PC-9 (cell line): ENCODE measurements around the gene ATP8B3. TPM values are rescaled to one million over a fixed set of nuclear protein-coding genes. Genes with fewer than 3 reads are reported as not detected.

Experiments
- BruUV-seq: library from RNA; stranded (reverse); fragments of 400-500 nt; replicated peaks from 2 replicates; lab custom pipeline; 2021; lab: Mats Ljungman, UMichigan
- CTCF ChIA-PET: fragments of 300-600 bp; sonication (Branson Sonifier 250); formaldehyde crosslinking; loops from one replicate; lab custom pipeline; 2022; ENCODE audit warnings: antibody characterized with exemption; lab: Charles Lee
- POLR2A ChIA-PET: fragments of 300-600 bp; sonication (Branson Sonifier 250); formaldehyde crosslinking; loops from one replicate; lab custom pipeline; 2022; ENCODE audit warnings: antibody characterized with exemption; ENCODE audit not compliant: unreplicated experiment; lab: Charles Lee
- DNase-seq, 2 experiments: peaks; one replicate each; pipeline versions ENCODE4 v3.0.0 to v3.0.0-alpha.2; 2015 to 2022; ENCODE audit warnings: mixed read lengths in 1 of 2
- H2AFZ ChIP-seq: fragments of 200-600 bp; sonication (generic); 2 replicates; pipeline ENCODE4 v1.8.1; 2017; ENCODE audit warnings: antibody characterized with exemption
- H3F3A ChIP-seq: fragments of 200-600 bp; sonication (generic); 2 replicates; pipeline ENCODE4 v1.8.1; 2017; ENCODE audit warnings: antibody characterized with exemption, mild to moderate bottlenecking, low read depth; ENCODE audit not compliant: insufficient read depth
- H3K27ac ChIP-seq: fragments of 200-600 bp; sonication (generic); 2 replicates; pipeline ENCODE4 v1.6.1; 2016; ENCODE audit warnings: mixed run types
- H3K27me3 ChIP-seq: fragments of 200-600 bp; sonication (generic); 2 replicates; pipeline ENCODE4 v1.6.1; 2016; ENCODE audit warnings: low read depth, mixed run types; ENCODE audit not compliant: insufficient read depth
- H3K36me3 ChIP-seq: fragments of 200-600 bp; sonication (generic); 2 replicates; pipeline ENCODE4 v1.6.1; 2016; ENCODE audit warnings: low read depth, mixed run types
- H3K4me1 ChIP-seq: fragments of 200-600 bp; sonication (generic); replicated peaks from 2 replicates; pipeline ENCODE4 v1.6.1; 2016; ENCODE audit warnings: mixed run types; ENCODE audit not compliant: insufficient read depth
- H3K4me2 ChIP-seq: fragments of 200-600 bp; sonication (generic); 2 replicates; pipeline ENCODE4 v1.6.1; 2017; ENCODE audit warnings: mixed run types
- H3K4me3 ChIP-seq: fragments of 200-600 bp; sonication (generic); 2 replicates; pipeline ENCODE4 v1.6.1; 2016; ENCODE audit warnings: mixed run types
- H3K79me2 ChIP-seq: fragments of 200-600 bp; sonication (generic); 2 replicates; pipeline ENCODE4 v1.6.1; 2017; ENCODE audit warnings: low read depth, mixed run types
- H3K9me2 ChIP-seq: fragments of 200-600 bp; sonication (generic); 2 replicates; pipeline ENCODE4 v1.8.1; 2017; ENCODE audit warnings: mild to moderate bottlenecking; ENCODE audit not compliant: insufficient read depth
- H3K9me3 ChIP-seq: fragments of 200-600 bp; sonication (generic); 2 replicates; pipeline ENCODE4 v1.8.1; 2016; ENCODE audit warnings: low read depth; ENCODE audit not compliant: insufficient read depth
- H4K20me1 ChIP-seq: fragments of 200-600 bp; sonication (generic); 2 replicates; pipeline ENCODE4 v1.8.1; 2017; ENCODE audit not compliant: insufficient read depth
- EZH2 ChIP-seq: fragments of 200-600 bp; sonication (generic); IDR thresholded peaks from 2 replicates; pipeline ENCODE4 v1.8.0; 2017; ENCODE audit warnings: antibody characterized with exemption, low read depth
- intact Hi-C: fragments of 100-400 bp; cut with micrococcal nuclease; formaldehyde crosslinking; loops from one replicate; pipeline ENCODE4 v1.10.0; 2022; ENCODE audit not compliant: unreplicated experiment
- total RNA-seq: library from RNA; stranded (reverse); gene quantifications from 2 replicates; pipeline ENCODE4 v1.2.3, GENCODE V29; 2021
- TF ChIP-seq, protein P1 (sequence below): fragments of 200-600 bp; sonication (generic); conservative IDR thresholded peaks from 2 replicates; pipeline ENCODE4 v1.6.1; 2017; ENCODE audit warnings: mixed run types, antibody characterized with exemption, mild to moderate bottlenecking, moderate library complexity

The ATP8B3 gene
- total RNA-seq, 1 experiment from 2014 or later: 8.3 TPM

DNA sequence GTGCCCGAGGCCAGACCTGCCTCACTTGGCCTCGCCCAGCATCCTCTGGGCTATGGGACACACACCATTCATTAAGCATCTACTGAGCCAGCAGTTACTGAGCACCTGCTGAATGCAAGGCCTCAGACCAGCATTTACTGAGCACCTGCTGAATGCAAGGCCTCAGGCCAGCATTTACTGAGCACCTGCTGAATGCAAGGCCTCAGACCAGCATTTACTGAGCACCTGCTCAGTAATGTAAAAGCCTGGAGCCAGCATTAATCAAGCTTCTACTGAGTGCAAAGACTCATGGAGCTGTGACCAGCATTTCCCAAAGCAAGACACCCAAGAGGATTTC is 3.7 kb downstream of the ATP8B3 start:
- H3K27me3 ChIP-seq: no peaks in the 10 kb centered on the region
- no peak overlapping the region for H3K27ac ChIP-seq
- no peaks in the 10 kb centered on the region for H3K9me2 ChIP-seq
- H3K9me3 ChIP-seq: no peaks in the 10 kb centered on the region
- no TSS peak for BruUV-seq
- intact Hi-C loops: no loop called here
- no peak for DNase-seq
- H3K4me2 ChIP-seq: no peak overlapping the region
- no peaks in the 10 kb centered on the region for H4K20me1 ChIP-seq
- ChIA-PET POLR2A (no interaction called here), CTCF (no interaction called here)
- no peaks in the 10 kb centered on the region for H3K36me3 ChIP-seq
- no peak for TF ChIP-seq EZH2
- TF ChIP-seq, protein P1, sequence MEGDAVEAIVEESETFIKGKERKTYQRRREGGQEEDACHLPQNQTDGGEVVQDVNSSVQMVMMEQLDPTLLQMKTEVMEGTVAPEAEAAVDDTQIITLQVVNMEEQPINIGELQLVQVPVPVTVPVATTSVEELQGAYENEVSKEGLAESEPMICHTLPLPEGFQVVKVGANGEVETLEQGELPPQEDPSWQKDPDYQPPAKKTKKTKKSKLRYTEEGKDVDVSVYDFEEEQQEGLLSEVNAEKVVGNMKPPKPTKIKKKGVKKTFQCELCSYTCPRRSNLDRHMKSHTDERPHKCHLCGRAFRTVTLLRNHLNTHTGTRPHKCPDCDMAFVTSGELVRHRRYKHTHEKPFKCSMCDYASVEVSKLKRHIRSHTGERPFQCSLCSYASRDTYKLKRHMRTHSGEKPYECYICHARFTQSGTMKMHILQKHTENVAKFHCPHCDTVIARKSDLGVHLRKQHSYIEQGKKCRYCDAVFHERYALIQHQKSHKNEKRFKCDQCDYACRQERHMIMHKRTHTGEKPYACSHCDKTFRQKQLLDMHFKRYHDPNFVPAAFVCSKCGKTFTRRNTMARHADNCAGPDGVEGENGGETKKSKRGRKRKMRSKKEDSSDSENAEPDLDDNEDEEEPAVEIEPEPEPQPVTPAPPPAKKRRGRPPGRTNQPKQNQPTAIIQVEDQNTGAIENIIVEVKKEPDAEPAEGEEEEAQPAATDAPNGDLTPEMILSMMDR: no peak
- H2AFZ ChIP-seq: no peak overlapping the region
- peaks cover 4% of the 10 kb centered on the region; the same call in 1 of the 2 replicates for H3K4me1 ChIP-seq
- H3F3A ChIP-seq: peaks cover 8% of the 10 kb centered on the region; the same call in 1 of the 2 replicates
- no peak overlapping the region for H3K4me3 ChIP-seq
- no peaks in the 10 kb centered on the region for H3K79me2 ChIP-seq

DNA sequence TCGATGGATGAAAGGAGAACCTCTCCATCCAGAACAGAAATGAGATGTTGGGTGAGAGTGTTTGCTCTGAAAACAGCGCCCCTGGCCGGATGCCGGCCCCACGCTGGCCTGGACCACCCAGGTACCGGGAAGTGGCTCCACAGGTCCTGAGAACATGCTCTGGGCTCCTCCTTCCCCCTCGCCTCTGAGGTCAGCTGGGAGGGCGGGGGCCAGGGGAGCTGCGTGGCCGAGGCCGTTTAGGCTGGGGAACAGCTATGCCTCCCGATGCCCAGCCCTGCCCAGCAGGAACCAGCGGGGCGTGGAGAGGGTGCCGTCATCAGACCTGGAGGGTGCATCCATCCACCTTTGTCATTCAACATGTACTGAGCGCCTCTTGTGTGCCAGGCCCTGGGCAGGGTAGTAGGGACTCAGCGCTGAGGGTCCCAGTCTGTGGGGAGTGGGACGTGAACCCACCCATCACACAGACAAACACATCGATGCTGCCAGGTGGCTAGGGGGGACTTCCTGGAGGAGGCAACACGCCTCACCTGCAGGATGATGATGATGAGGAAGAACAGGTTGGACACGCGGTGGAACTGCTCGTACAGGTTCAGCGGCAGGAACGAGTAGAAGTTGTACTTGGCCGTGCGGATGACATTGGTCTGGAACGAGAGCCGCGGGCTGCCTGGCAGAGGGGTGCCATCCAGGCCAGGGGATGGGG is 4.2 kb downstream of the ATP8B3 start:
- ChIA-PET POLR2A (interaction anchor here (0.7 kb wide), 1 partner anchor 11 kb away, joined by 7 read pairs; no protein-coding TSS in a partner anchor), CTCF (no interaction called here)
- BruUV-seq: no TSS peak
- H3K4me1 ChIP-seq: 0 out of 2 replicates have a peak, but pooled peaks cover 4% of the 10 kb centered on the region
- intact Hi-C loops: no loop called here
- H3F3A ChIP-seq: peaks cover 8% of the 10 kb centered on the region; the same call in 1 of the 2 replicates
- 0 out of 2 replicates have a peak overlapping the region, but pooled peaks have one; percentile 16 for H3K4me2 ChIP-seq
- H2AFZ ChIP-seq: no peak overlapping the region
- no peak for DNase-seq
- TF ChIP-seq, protein P1: no peak
- no peak for TF ChIP-seq EZH2
- no peaks in the 10 kb centered on the region for H3K9me2 ChIP-seq
- H3K9me3 ChIP-seq: no peaks in the 10 kb centered on the region
- H4K20me1 ChIP-seq: no peaks in the 10 kb centered on the region
- H3K27ac ChIP-seq: no peak overlapping the region
- no peaks in the 10 kb centered on the region for H3K27me3 ChIP-seq
- H3K79me2 ChIP-seq: no peaks in the 10 kb centered on the region
- H3K4me3 ChIP-seq: no peak overlapping the region
- H3K36me3 ChIP-seq: no peaks in the 10 kb centered on the region

DNA sequence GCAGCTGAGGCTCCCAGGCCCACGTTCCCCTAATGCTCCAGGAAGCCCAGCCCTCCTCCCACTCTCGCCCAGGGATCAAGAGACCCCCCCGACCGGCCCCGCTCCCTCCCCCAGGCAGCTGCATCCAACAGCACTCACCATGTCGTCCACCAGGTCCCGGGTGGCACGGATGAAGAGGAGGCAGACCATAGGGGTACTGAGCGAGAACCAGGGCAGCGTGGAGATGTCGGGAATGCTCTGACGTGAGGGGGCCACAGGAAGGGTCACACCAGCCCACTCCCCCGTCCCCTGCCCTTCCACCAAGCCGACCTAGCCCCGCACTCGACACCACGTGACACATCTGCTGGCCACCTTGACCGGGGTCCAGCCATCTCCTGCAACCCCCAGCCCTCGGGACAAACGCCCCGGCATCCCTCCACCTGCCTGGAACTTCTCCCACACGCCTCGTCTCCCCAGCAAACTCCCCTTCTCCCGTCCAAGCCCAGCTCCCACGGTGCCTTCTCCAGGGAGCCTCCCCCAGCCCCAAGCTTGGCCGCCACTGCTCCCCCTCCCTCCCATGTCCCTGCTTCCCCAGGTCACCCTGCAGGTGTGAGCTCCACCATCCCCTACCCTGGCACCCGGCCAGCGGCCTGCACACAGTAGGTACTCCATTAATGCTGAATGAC is 4.9 kb downstream of the ATP8B3 start:
- Histone ChIP-seq H3K79me2 (no peaks in the 10 kb centered on the region), H3K9me2 (no peaks in the 10 kb centered on the region), H3K27ac (no peak overlapping the region), H3K4me2 (no peak overlapping the region), H3K4me3 (no peak overlapping the region), H4K20me1 (no peaks in the 10 kb centered on the region), H3K36me3 (no peaks in the 10 kb centered on the region), H3K4me1 (0 out of 2 replicates have a peak, but pooled peaks cover 4% of the 10 kb centered on the region), H2AFZ (no peak overlapping the region), H3F3A (peaks cover 8% of the 10 kb centered on the region; the same call in 1 of the 2 replicates), H3K9me3 (no peaks in the 10 kb centered on the region), H3K27me3 (no peaks in the 10 kb centered on the region)
- no peak for TF ChIP-seq EZH2
- TF ChIP-seq, protein P1: no peak
- CTCF ChIA-PET: no interaction called here
- intact Hi-C loops: no loop called here
- POLR2A ChIA-PET: no interaction called here
- no peak for DNase-seq
- BruUV-seq: no TSS peak
